Epithelial cell of esophagus (primary cell): ENCODE results near the gene CAGE1.
"Not testable (repeated sequence)": the region's sequence is repeated elsewhere in the genome, so short reads cannot be mapped to it uniquely, and the experiment has no call there.

Experiments
- DNase-seq: peaks from one replicate; pipeline ENCODE4 v3.0.0; 2010; ENCODE audit warnings: low read depth
- H3K4me3 ChIP-seq: 2 replicates; pipeline ENCODE4 v1.5.1; 2011; ENCODE audit warnings: mild to moderate bottlenecking, low read length, control low read depth
- TF ChIP-seq, protein P1 (sequence below): IDR thresholded peaks from 2 replicates; pipeline ENCODE4 v1.5.1; 2011; ENCODE audit warnings: low read depth, mild to moderate bottlenecking, low read length, control low read depth, inconsistent platforms; ENCODE audit not compliant: insufficient read depth; ENCODE audit errors: missing control alignments

Gene CAGE1

GRCh38 chr6:7339007-7339732 is 50.4 kb downstream of the CAGE1 start:
- DNase-seq: peak; percentile 39
- H3K4me3 ChIP-seq: not testable (repeated sequence)
- TF ChIP-seq, protein P1, sequence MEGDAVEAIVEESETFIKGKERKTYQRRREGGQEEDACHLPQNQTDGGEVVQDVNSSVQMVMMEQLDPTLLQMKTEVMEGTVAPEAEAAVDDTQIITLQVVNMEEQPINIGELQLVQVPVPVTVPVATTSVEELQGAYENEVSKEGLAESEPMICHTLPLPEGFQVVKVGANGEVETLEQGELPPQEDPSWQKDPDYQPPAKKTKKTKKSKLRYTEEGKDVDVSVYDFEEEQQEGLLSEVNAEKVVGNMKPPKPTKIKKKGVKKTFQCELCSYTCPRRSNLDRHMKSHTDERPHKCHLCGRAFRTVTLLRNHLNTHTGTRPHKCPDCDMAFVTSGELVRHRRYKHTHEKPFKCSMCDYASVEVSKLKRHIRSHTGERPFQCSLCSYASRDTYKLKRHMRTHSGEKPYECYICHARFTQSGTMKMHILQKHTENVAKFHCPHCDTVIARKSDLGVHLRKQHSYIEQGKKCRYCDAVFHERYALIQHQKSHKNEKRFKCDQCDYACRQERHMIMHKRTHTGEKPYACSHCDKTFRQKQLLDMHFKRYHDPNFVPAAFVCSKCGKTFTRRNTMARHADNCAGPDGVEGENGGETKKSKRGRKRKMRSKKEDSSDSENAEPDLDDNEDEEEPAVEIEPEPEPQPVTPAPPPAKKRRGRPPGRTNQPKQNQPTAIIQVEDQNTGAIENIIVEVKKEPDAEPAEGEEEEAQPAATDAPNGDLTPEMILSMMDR: peak; percentile 11

GRCh38 chr6:7338031-7338430 is 51.5 kb downstream of the CAGE1 start:
- TF ChIP-seq, protein P1: no peak
- DNase-seq: no peak
- H3K4me3 ChIP-seq: no peak overlapping the region

- DNase-seq: no peak
- TF ChIP-seq, protein P1: no peak
- H3K4me3 ChIP-seq: no peak overlapping the region
Observed at GRCh38 chr6:7335519-7335918, 54.0 kb downstream of the CAGE1 start.

DNA sequence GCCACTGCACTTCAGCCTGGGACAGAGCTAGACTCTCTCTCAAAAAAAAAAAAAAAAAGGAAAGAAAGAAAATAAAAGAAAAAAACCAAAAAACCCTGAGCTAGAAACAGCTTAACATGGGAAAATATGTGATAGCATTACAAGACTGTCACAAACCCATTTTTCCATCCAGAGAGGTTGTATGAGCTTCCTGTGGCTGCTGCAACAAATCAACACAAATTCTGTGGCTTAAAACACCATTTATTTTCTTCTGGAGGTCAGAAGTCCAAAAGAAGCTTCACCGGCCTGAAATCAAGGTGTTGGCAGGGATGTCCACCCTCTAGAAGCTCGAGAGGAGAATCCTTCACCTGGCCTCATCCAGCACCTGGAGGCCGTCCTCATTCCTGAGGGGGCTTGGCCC is 54.9 kb downstream of the CAGE1 start:
- TF ChIP-seq, protein P1: no peak
- no peak overlapping the region for H3K4me3 ChIP-seq
- no peak for DNase-seq

DNA sequence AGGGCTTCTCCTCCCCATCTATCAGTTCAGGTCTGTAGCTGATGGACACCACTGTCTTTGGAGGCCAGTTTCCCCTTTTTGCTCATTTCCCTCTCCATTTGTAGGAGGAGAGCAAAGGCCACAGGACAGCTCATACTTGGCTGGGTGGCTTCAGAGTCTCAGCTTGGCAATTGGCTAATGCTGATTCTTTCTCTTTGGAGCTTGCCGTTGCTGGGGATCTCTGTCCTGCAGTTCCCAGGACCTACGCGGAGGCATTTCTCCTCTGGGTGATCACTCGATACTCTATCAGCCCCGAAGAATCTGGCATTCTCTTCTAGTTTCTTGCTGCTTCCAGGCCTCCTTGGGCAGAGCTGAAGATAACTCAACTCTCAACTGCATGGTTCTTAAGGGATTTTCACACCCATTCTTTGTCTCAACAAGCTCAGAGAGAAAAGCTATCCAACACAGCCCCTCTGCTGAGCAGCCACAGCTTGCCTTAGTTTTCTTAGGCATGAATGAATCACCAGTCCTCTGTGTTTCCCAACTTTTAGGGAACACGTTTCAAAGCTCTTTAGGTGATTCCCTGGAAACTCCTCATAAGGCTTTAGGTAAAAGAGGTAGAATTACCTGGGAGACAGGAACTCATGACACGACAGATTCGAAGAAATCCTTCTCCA is 57.3 kb downstream of the CAGE1 start:
- TF ChIP-seq, protein P1: no peak
- DNase-seq: peak; percentile 93
- no peak overlapping the region for H3K4me3 ChIP-seq

DNA sequence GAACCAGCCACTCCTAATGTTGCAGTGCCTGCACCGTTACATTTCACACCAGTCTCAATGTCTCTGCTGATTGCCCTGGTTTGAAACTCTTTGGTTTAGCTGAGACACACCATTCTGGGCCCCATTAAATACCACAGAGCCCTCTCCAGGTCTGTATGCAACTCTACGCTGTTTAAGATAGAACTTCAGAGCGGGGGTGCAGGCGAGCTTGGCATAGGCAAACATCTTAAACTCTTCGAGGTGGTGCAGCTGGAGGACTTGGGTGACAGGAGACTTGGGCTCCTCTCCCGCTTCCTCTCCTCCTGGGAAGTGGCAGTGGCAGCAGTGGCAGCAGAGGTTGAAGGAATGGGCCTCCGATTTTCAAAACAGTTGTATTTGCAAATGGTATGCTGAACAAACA is 58.1 kb downstream of the CAGE1 start:
- H3K4me3 ChIP-seq: no peak overlapping the region

More for the DNA sequence above, 58.1 kb downstream of the CAGE1 start:
- DNase-seq: no peak
- TF ChIP-seq, protein P1: no peak
